Neural crest cell (in vitro differentiated cells): ENCODE data around the gene SPSB4. TPM values are rescaled to one million over a fixed set of nuclear protein-coding genes. Genes with fewer than 3 reads are reported as not detected.
A peak's percentile ranks its signal among the peaks of the same experiment; 100 is the strongest.

ENCODE experiments used
- DNase-seq: peaks from one replicate; pipeline ENCODE4 v3.0.0; 2021; ENCODE audit warnings: low read depth, mixed read lengths, low spot score
- H3K27ac Mint-ChIP-seq: one replicate; pipeline ENCODE4 v1.8.0; 2021; ENCODE audit warnings: mild to moderate bottlenecking, mixed read lengths; ENCODE audit not compliant: unreplicated experiment
- H3K27me3 Mint-ChIP-seq: 2 replicates; pipeline ENCODE4 v1.8.0; 2021; ENCODE audit warnings: low read depth, mild to moderate bottlenecking, mixed read lengths
- H3K36me3 Mint-ChIP-seq: 2 replicates; pipeline ENCODE4 v1.8.0; 2021; ENCODE audit warnings: low read depth, mild to moderate bottlenecking, mixed read lengths
- H3K4me1 Mint-ChIP-seq: 2 replicates; pipeline ENCODE4 v1.8.0; 2021; ENCODE audit warnings: mixed read lengths
- H3K4me3 Mint-ChIP-seq: one replicate; pipeline ENCODE4 v1.8.0; 2021; ENCODE audit warnings: mild to moderate bottlenecking, mixed read lengths
- H3K9me3 Mint-ChIP-seq: 2 replicates; pipeline ENCODE4 v1.8.0; 2021; ENCODE audit warnings: mixed read lengths
- total RNA-seq: library from RNA; stranded (reverse); gene quantifications from 2 replicates; pipeline ENCODE4 v1.2.1, GENCODE V29; 2021
- TF ChIP-seq, protein P1 (sequence below): fragments of 200-600 bp; sonication (generic); conservative IDR thresholded peaks from 2 replicates; pipeline ENCODE4 v1.5.0; 2021; ENCODE audit warnings: antibody characterized with exemption, mild to moderate bottlenecking

The SPSB4 gene
- total RNA-seq, 1 donor from 2014 or later = 35.1 TPM

DNA sequence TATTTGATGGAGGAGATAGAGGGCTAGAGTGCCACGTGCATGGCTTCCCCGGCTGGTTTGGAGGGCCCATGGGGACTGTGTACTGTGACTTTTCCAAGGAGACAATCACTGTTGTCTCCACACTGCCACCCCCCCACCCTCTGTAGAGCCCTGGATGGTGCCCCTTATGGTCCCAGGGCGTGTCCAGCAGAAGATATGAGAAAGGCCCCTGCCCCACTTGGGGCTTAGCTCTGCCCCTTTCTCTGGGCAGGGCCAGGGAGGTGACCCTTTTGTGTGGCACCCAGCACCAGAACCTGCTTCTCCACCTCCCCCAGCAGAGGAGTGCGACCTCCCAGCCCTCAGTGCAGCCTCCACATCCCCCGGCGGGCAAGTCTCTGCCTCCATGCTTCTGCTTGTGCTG, 32.1 kb downstream of the SPSB4 start:
- no peak for DNase-seq
- Mint-ChIP-seq H3K4me1 (peaks cover 94% of the 10 kb centered on the region), H3K27me3 (no peaks in the 10 kb centered on the region), H3K9me3 (no peaks in the 10 kb centered on the region), H3K36me3 (no peaks in the 10 kb centered on the region), H3K4me3 (peak overlapping the region; percentile 63), H3K27ac (peak overlapping the region; percentile 79)
- TF ChIP-seq, protein P1, sequence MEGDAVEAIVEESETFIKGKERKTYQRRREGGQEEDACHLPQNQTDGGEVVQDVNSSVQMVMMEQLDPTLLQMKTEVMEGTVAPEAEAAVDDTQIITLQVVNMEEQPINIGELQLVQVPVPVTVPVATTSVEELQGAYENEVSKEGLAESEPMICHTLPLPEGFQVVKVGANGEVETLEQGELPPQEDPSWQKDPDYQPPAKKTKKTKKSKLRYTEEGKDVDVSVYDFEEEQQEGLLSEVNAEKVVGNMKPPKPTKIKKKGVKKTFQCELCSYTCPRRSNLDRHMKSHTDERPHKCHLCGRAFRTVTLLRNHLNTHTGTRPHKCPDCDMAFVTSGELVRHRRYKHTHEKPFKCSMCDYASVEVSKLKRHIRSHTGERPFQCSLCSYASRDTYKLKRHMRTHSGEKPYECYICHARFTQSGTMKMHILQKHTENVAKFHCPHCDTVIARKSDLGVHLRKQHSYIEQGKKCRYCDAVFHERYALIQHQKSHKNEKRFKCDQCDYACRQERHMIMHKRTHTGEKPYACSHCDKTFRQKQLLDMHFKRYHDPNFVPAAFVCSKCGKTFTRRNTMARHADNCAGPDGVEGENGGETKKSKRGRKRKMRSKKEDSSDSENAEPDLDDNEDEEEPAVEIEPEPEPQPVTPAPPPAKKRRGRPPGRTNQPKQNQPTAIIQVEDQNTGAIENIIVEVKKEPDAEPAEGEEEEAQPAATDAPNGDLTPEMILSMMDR = no peak

DNA sequence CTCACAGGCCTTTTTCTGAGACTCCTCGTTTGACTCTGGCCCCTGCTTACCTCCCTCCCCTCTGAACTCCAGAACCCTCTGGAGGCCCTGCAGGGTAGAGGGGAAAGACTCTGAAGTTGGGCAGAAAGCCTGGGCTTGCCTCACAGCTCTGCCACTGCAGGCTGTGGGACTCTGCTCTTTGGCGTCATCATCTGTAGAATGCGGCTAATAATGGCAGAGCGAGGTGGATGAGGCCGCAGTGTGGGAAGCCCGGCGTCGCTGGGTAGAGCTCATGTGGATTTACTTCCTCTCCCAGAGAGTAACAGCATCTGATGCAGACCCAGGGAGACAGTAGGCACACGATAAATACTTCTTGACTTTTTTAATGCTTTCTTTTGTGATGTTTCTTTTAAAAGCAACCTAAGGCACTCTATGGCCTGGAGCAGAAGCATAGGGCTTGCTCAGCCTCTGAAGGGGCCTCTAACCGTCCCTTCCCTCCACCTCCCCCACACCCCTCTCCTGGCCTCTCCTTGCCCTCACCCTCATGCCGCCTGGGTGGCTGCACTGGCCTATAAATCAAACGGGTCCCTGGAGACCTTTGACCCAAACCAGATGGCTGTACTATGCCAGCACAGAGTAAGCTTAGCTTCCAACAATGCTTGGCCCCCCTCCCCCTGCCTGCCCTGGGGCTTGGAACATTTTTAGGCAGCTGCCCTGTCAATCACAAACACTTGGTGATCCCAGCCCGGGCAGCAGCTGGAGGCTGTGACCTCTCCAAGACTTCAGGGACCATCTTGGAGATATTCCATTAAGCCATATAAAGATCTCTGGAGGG, 32.9 kb downstream of the SPSB4 start:
- Mint-ChIP-seq H3K27ac (peak overlapping the region; percentile 79), H3K9me3 (no peaks in the 10 kb centered on the region), H3K27me3 (no peaks in the 10 kb centered on the region), H3K4me1 (peaks cover 90% of the 10 kb centered on the region), H3K36me3 (no peaks in the 10 kb centered on the region), H3K4me3 (peak overlapping the region; percentile 63)
- DNase-seq = peak; percentile 74
- TF ChIP-seq, protein P1 = no peak

DNA sequence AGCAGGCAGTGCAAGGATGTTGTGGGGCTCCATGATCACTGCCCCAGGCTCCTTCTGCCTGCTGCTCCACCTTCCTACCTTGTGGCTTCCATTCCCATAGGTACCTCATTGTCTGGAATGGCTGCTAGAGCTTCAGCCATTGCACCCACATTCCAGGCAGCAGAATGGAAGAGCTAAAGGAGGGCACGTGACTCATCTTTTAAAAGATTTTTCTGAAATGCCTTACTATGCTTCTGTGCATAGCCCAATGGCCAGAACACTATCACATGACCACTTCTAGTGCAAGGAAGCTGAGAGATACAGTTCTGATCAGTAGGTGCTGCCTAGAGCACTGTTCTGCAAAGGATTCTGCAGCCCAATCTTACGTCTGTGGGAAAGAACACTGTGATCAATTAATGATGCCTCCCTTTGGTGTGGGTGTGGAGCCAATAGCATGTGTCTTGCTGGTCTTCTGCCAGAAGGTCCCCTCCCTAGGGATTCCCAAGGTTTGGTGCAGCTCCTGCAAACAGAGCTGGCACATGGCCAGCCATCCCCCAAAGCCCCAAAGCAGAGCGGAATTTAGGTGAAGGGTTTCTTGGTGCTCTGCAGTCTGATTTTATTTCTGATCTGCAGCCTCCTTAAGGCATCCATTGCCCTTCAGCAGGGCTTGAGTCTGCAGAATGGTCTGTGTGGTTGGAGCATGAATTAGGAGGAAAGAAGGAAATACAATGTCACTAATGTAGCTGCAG, 34.4 kb downstream of the SPSB4 start:
- DNase-seq = no peak
- H3K27ac Mint-ChIP-seq = no peak overlapping the region
- no peaks in the 10 kb centered on the region for H3K27me3 Mint-ChIP-seq
- TF ChIP-seq, protein P1 = no peak
- H3K4me3 Mint-ChIP-seq = no peak overlapping the region
- no peaks in the 10 kb centered on the region for H3K9me3 Mint-ChIP-seq
- H3K4me1 Mint-ChIP-seq = peaks cover 91% of the 10 kb centered on the region
- H3K36me3 Mint-ChIP-seq = no peaks in the 10 kb centered on the region

DNA sequence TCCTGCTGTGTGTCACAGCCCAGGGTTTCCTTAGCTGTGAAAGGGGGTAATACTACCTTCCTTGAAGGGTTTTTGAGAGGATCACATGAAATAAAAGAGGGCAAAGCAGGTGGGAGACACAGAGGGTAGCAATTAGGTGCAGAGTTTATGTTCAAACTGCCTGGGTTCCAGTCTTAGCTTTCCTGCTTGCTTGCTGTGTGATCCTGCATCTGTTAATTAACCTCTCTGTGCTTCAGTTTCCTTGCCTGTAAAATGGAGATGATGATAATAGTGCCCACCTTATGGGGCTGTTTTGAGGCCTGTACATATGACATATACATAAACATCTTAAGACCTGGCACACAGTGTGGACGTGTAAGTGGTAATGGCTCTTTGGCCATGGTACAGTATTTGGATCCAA, 35.0 kb downstream of the SPSB4 start:
- H3K27me3 Mint-ChIP-seq = no peaks in the 10 kb centered on the region
- no peaks in the 10 kb centered on the region for H3K9me3 Mint-ChIP-seq
- no peaks in the 10 kb centered on the region for H3K36me3 Mint-ChIP-seq
- H3K4me1 Mint-ChIP-seq = peaks cover 91% of the 10 kb centered on the region
- no peak overlapping the region for H3K4me3 Mint-ChIP-seq
- H3K27ac Mint-ChIP-seq = no peak overlapping the region
- TF ChIP-seq, protein P1 = no peak
- DNase-seq = no peak

DNA sequence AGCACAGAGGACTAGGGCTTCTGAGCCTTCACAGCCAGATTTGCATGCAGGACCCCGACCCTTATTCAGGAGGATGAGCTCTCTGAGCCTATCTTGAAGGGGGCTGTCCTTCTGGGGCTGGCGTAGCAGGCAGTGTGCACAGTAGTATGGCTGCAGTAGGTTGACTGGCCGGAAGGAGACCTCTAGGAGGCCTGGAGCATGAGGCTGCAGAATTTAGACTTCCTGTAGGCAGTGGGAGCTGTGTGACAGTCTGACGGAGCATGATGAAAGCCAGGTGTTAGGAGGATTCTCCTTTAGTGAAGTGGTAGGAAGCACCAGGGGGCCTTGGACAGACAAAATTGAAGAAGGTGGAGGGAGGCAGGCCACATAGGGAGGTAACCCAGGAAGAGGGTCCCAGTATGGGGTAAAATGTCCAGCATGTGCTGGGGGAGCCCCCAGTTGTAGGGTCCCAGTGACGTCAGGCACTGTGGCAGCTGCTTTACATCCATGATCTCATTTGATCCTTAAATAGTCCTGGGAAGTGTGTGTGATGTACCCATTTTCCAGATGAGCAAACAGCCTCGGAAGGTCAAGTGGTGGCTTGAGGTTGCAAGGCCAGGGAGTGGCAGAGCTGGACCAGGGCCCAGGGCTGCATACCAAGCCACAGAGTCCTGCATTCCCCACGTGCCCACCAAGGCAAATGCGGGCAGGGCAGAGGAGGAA, 36.1 kb downstream of the SPSB4 start:
- H3K9me3 Mint-ChIP-seq = no peaks in the 10 kb centered on the region
- H3K27ac Mint-ChIP-seq = peak overlapping the region; percentile 9
- peaks cover 87% of the 10 kb centered on the region for H3K4me1 Mint-ChIP-seq
- no peaks in the 10 kb centered on the region for H3K27me3 Mint-ChIP-seq
- no peaks in the 10 kb centered on the region for H3K36me3 Mint-ChIP-seq
- H3K4me3 Mint-ChIP-seq = no peak overlapping the region
- TF ChIP-seq, protein P1 = no peak
- DNase-seq = no peak
